H1 (cell line): ENCODE results near the gene MACROD1. TPM values are rescaled to one million over a fixed set of nuclear protein-coding genes. Genes with fewer than 3 reads are reported as not detected.

ENCODE experiments used
- CTCF ChIA-PET: fragments of 300-600 bp; sonication (Branson Sonifier 250); formaldehyde crosslinking; loops from one replicate; lab custom pipeline; 2021; ENCODE audit not compliant: partially characterized antibody; lab: Charles Lee
- POLR2A ChIA-PET: fragments of 300-600 bp; sonication (Branson Sonifier 250); formaldehyde crosslinking; loops from one replicate; lab custom pipeline; 2021; ENCODE audit warnings: inconsistent platforms; ENCODE audit not compliant: partially characterized antibody; lab: Charles Lee
- DNase-seq, 2 experiments: peaks; one replicate each; pipeline versions ENCODE4 v3.0.0 to v3.0.0-alpha.2; 2010 to 2022; ENCODE audit warnings: low spot score in 2 of 2, low read depth in 1 of 2, mixed read lengths in 1 of 2
- FAIRE-seq: peaks from 2 replicates; lab custom pipeline; 2011; peaks lifted over from hg19 to GRCh38; lab: Jason Lieb, UNC
- H2AFZ ChIP-seq: 2 replicates; pipeline ENCODE4 v1.8.1; 2012; ENCODE audit warnings: low read length, inconsistent platforms
- H2AK5ac ChIP-seq: 2 replicates; pipeline ENCODE4 v1.6.1; 2013; ENCODE audit warnings: low read depth, low read length
- H2BK120ac ChIP-seq: replicated peaks from 2 replicates; pipeline ENCODE3; 2013; ENCODE audit warnings: low read depth, low read length, inconsistent platforms
- H2BK12ac ChIP-seq: 2 replicates; pipeline ENCODE4 v1.6.1; 2013; ENCODE audit warnings: low read depth, low read length
- H2BK15ac ChIP-seq: 2 replicates; pipeline ENCODE4 v1.6.1; 2013; ENCODE audit warnings: low read length
- H2BK20ac ChIP-seq: 2 replicates; pipeline ENCODE4 v1.6.1; 2013; ENCODE audit warnings: low read length
- H2BK5ac ChIP-seq: 2 replicates; pipeline ENCODE4 v1.6.1; 2013; ENCODE audit warnings: low read depth, low read length
- H3K14ac ChIP-seq: 2 replicates; pipeline ENCODE4 v1.6.1; 2013; ENCODE audit warnings: inconsistent platforms; ENCODE audit not compliant: insufficient read length
- H3K18ac ChIP-seq: 2 replicates; pipeline ENCODE4 v1.6.1; 2013; ENCODE audit warnings: low read length; ENCODE audit errors: extremely low read depth
- H3K23ac ChIP-seq: 2 replicates; pipeline ENCODE4 v1.6.1; 2013; ENCODE audit warnings: inconsistent platforms; ENCODE audit not compliant: insufficient read length
- H3K23me2 ChIP-seq: 2 replicates; pipeline ENCODE4 v1.6.1; 2013; ENCODE audit warnings: low read depth, low read length
- H3K27ac ChIP-seq: 2 replicates; pipeline ENCODE4 v1.6.1; 2011; ENCODE audit warnings: low read depth, low read length, inconsistent platforms
- H3K27me3 ChIP-seq, 4 experiments: replicated peaks in 1 of 4; 1 replicate in 1 of 4; 2 replicates in 3 of 4; pipeline versions ENCODE4 v1.6.1 to v1.8.1; 2011 to 2013; ENCODE audit warnings: low read length in 3 of 4, mild to moderate bottlenecking in 3 of 4, inconsistent platforms in 2 of 4, mixed read lengths in 2 of 4, moderate library complexity in 1 of 4; ENCODE audit not compliant: control insufficient read depth in 3 of 4, insufficient read depth in 3 of 4; ENCODE audit errors: extremely low read depth in 1 of 4
- H3K36me3 ChIP-seq, 4 experiments: 2 replicates each; pipeline versions ENCODE4 v1.6.1 to v1.8.1; 2011 to 2013; ENCODE audit warnings: mild to moderate bottlenecking in 4 of 4, low read length in 3 of 4, moderate library complexity in 2 of 4, control low read depth in 1 of 4, inconsistent platforms in 1 of 4; ENCODE audit not compliant: insufficient read depth in 4 of 4, control insufficient read depth in 2 of 4
- H3K4ac ChIP-seq: replicated peaks from 2 replicates; pipeline ENCODE3; 2013; ENCODE audit warnings: low read length, low read depth, mixed read lengths, inconsistent platforms; ENCODE audit not compliant: insufficient read length
- H3K4me1 ChIP-seq, 4 experiments: replicated peaks in 1 of 4; 1 replicate in 1 of 4; 2 replicates in 3 of 4; pipeline versions ENCODE4 v1.6.1 to v1.8.1; 2011 to 2013; ENCODE audit warnings: low read length in 3 of 4, inconsistent platforms in 2 of 4, mixed read lengths in 1 of 4; ENCODE audit not compliant: insufficient read depth in 4 of 4, control insufficient read depth in 3 of 4
- H3K4me2 ChIP-seq, 2 experiments: 2 replicates each; pipeline versions ENCODE4 v1.6.1 to v1.8.1; 2011 to 2013; ENCODE audit warnings: low read depth in 2 of 2, low read length in 2 of 2, control low read depth in 1 of 2, inconsistent platforms in 1 of 2, mild to moderate bottlenecking in 1 of 2; ENCODE audit not compliant: insufficient read depth in 1 of 2
- H3K4me3 ChIP-seq, 4 experiments: fragments of 200-600, 300-600 bp in 1 of 4; sonication (generic), shearing (Covaris generic), sonication (Bioruptor Twin) in 1 of 4; 2 replicates each; pipeline versions ENCODE4 v1.5.1 to v1.8.1; 2011 to 2016; ENCODE audit warnings: low read length in 4 of 4, low read depth in 3 of 4, control low read depth in 2 of 4, inconsistent platforms in 2 of 4, mild to moderate bottlenecking in 2 of 4, mixed read lengths in 1 of 4, moderate library complexity in 1 of 4; ENCODE audit not compliant: insufficient read depth in 2 of 4; ENCODE audit errors: extremely low read depth in 1 of 4
- H3K56ac ChIP-seq: replicated peaks from 2 replicates; pipeline ENCODE3; 2013; ENCODE audit warnings: low read depth, mild to moderate bottlenecking, mixed read lengths, low read length, inconsistent platforms; ENCODE audit not compliant: insufficient read length
- H3K79me1 ChIP-seq: 2 replicates; pipeline ENCODE4 v1.6.1; 2013; ENCODE audit warnings: low read depth, low read length, control low read depth
- H3K79me2 ChIP-seq, 2 experiments: 2 replicates each; pipeline versions ENCODE4 v1.6.1 to v1.8.1; 2012 to 2013; ENCODE audit warnings: low read length in 2 of 2, mild to moderate bottlenecking in 2 of 2, inconsistent platforms in 1 of 2; ENCODE audit not compliant: insufficient read depth in 2 of 2, control insufficient read depth in 1 of 2
- H3K9ac ChIP-seq, 4 experiments: replicated peaks in 1 of 4; 1 replicate in 1 of 4; 2 replicates in 3 of 4; pipeline versions ENCODE4 v1.6.1 to v1.8.1; 2011 to 2013; ENCODE audit warnings: low read depth in 3 of 4, low read length in 3 of 4, control low read depth in 2 of 4, mild to moderate bottlenecking in 2 of 4, moderate library complexity in 2 of 4, inconsistent platforms in 1 of 4; ENCODE audit errors: extremely low read depth in 1 of 4
- H3K9me3 ChIP-seq, 2 experiments: 2 replicates each; pipeline versions ENCODE4 v1.6.1 to v1.8.1; 2012 to 2013; ENCODE audit warnings: mild to moderate bottlenecking in 2 of 2, moderate library complexity in 2 of 2, control low read depth in 1 of 2, inconsistent platforms in 1 of 2, low read depth in 1 of 2, low read length in 1 of 2, mixed read lengths in 1 of 2; ENCODE audit not compliant: insufficient read depth in 2 of 2
- H4K20me1 ChIP-seq, 2 experiments: replicated peaks in 1 of 2; 2 replicates each; pipeline versions ENCODE3 to v1.8.1; 2011 to 2013; ENCODE audit warnings: inconsistent platforms in 2 of 2, low read length in 2 of 2, mild to moderate bottlenecking in 1 of 2; ENCODE audit not compliant: insufficient read depth in 2 of 2, control insufficient read depth in 1 of 2
- H4K5ac ChIP-seq: 2 replicates; pipeline ENCODE4 v1.6.1; 2013; ENCODE audit warnings: low read length, low read depth, mixed read lengths, inconsistent platforms; ENCODE audit not compliant: insufficient read length
- H4K8ac ChIP-seq: 2 replicates; pipeline ENCODE4 v1.8.0; 2013; ENCODE audit warnings: mild to moderate bottlenecking, moderate library complexity, low read length, inconsistent platforms; ENCODE audit not compliant: insufficient read depth; ENCODE audit errors: extremely low read depth
- H4K91ac ChIP-seq: replicated peaks from 2 replicates; pipeline ENCODE3; 2013; ENCODE audit warnings: low read length, mixed read lengths, inconsistent platforms; ENCODE audit not compliant: insufficient read length
- CTCF ChIP-seq, 3 experiments: IDR thresholded peaks; 1 replicate in 2 of 3; 2 replicates in 1 of 3; pipeline versions ENCODE4 v1.5.1 to v1.6.1; 2011; ENCODE audit warnings: low read length in 3 of 3, mild to moderate bottlenecking in 3 of 3, inconsistent platforms in 2 of 3, low read depth in 1 of 3, moderate library complexity in 1 of 3; ENCODE audit not compliant: insufficient read depth in 1 of 3; ENCODE audit errors: control extremely low read depth in 1 of 3
- HDAC2 ChIP-seq, 2 experiments: fragments of 300-600 bp in 1 of 2; sonication (generic) in 1 of 2; IDR thresholded peaks; 2 replicates each; pipeline ENCODE4 v1.6.1; 2011 to 2012; ENCODE audit warnings: low read depth in 2 of 2, low read length in 2 of 2, mild to moderate bottlenecking in 2 of 2, moderate library complexity in 2 of 2, borderline replicate concordance in 1 of 2, inconsistent platforms in 1 of 2
- RAD21 ChIP-seq, 2 experiments: IDR thresholded peaks in 1 of 2; conservative IDR thresholded peaks in 1 of 2; 2 replicates each; pipeline ENCODE4 v1.6.1; 2011; ENCODE audit warnings: low read depth in 2 of 2, low read length in 2 of 2, improper control_type of control experiment in 1 of 2, inconsistent platforms in 1 of 2, mild to moderate bottlenecking in 1 of 2, moderate library complexity in 1 of 2
- WGBS, 2 experiments: shearing (Covaris generic) in 1 of 2; methylation state at CpG; one replicate each; pipeline versions ENCODE4 v1.1.6 to v1.1.7; 2013 to 2015; ENCODE audit warnings: low lambda C conversion rate in 2 of 2, mixed read lengths in 2 of 2, inconsistent platforms in 1 of 2, low coverage in 1 of 2, missing lambda C conversion rate in 1 of 2; ENCODE audit not compliant: insufficient replicate concordance in 2 of 2, insufficient coverage in 1 of 2, insufficient read length in 1 of 2; ENCODE audit errors: extremely low coverage in 1 of 2, missing lambda C conversion rate in 1 of 2; 5-methylcytosine and 5-hydroxymethylcytosine counted together
- polyA plus RNA-seq, 7 experiments: library from polyadenylated mRNA; depleted of rRNA in 3 of 7; stranded (reverse) in 5 of 7; unstranded in 2 of 7; fragments of >200 nt in 5 of 7; fragments of 200-250 nt in 2 of 7; gene quantifications; 1 replicate in 5 of 7; 2 replicates in 1 of 7; 4 replicates in 1 of 7; pipeline versions ENCODE4 v1.2.1 to v1.2.3, GENCODE V29; 2011 to 2013; ENCODE audit warnings: missing spikeins in 2 of 7, mixed read lengths in 2 of 7
- total RNA-seq: library from RNA; stranded (reverse); fragmentation: NEBNext Ultra II Directional; extraction: Animal tissue kit (Norgen Biotek cat#: 25700); gene quantifications from 2 replicates; pipeline ENCODE4 v1.2.1, GENCODE V29; 2021

MACROD1 gene
- total and polyA plus RNA-seq, 2 of the 8 experiments (the other 6 are each of a cell fraction or from before 2014, with no cell fraction given) = 19.5 to 34.1 TPM

GRCh38 chr11:64204464-64204989, 38.6 kb upstream of the MACROD1 start:
- H4K8ac ChIP-seq = no peak overlapping the region
- H4K5ac ChIP-seq = no peak overlapping the region
- H3K23me2 ChIP-seq = no peaks in the 10 kb centered on the region; the same call in 1 of the 2 replicates
- H3K36me3 ChIP-seq = peaks cover 41 to 62% (median 54%) of the 10 kb centered on the region in 4 experiments
- H3K79me2 ChIP-seq = no peaks in the 10 kb centered on the region
- H4K20me1 ChIP-seq = peaks cover 5 to 21% of the 10 kb centered on the region in 2 experiments
- H3K23ac ChIP-seq = no peak overlapping the region
- H2BK15ac ChIP-seq = no peak overlapping the region; the same call in 1 of the 2 replicates
- no peak overlapping the region for H2AK5ac ChIP-seq
- POLR2A ChIA-PET = interaction anchor here (0.7 to 18.4 kb wide), 8 partner anchors 16 to 99 kb away, joined by 3 to 253 read pairs (median 23); partner anchors contain the start of genes MACROD1, NUDT22, PPP1R14B and STIP1
- no peaks in the 10 kb centered on the region for H3K79me1 ChIP-seq
- no peaks in the 10 kb centered on the region for H3K9me3 ChIP-seq
- H2BK12ac ChIP-seq = no peak overlapping the region
- no peak overlapping the region for H3K4ac ChIP-seq
- no peak overlapping the region for H2BK20ac ChIP-seq
- H3K27me3 ChIP-seq = no peaks in the 10 kb centered on the region; a peak in 1 of 7 replicates
- TF ChIP-seq RAD21 (IDR thresholded peaks at IDR 0.05 in 1 of 2, conservative IDR thresholded peaks at IDR 0.05 in 1 of 2; ENCODE audit: low read depth in 2 of 2, low read length in 2 of 2) (peak; percentile 80 to 88), CTCF (IDR thresholded peaks at IDR 0.05; ENCODE audit: control extremely low read depth in 1 of 3, insufficient read depth in 1 of 3, low read depth in 1 of 3, low read length in 3 of 3) (peak; percentile 79 to 90 (median 81)), HDAC2 (IDR thresholded peaks at IDR 0.05; ENCODE audit: borderline replicate concordance in 1 of 2, low read depth in 2 of 2, low read length in 2 of 2) (no peak)
- no peak overlapping the region for H2BK120ac ChIP-seq
- H3K14ac ChIP-seq = no peak overlapping the region
- CTCF ChIA-PET = interaction anchor here (0.7 to 7.4 kb wide), 31 partner anchors 9 to 209 kb away, joined by 3 to 68 read pairs (median 6); partner anchors contain the start of genes DNAJC4, ESRRA, NUDT22 and PLCB3
- no peak overlapping the region for H2BK5ac ChIP-seq
- H3K27ac ChIP-seq = no peak overlapping the region
- H3K18ac ChIP-seq = no peak overlapping the region
- H3K4me2 ChIP-seq = no peak overlapping the region
- no peak overlapping the region; a peak in 1 of 7 replicates for H3K9ac ChIP-seq
- H4K91ac ChIP-seq = no peak overlapping the region
- H3K4me3 ChIP-seq = no peak overlapping the region
- H2AFZ ChIP-seq = no peak overlapping the region
- no peak overlapping the region for H3K56ac ChIP-seq
- FAIRE-seq = peak; percentile 48
- peak; percentile 53 to 80 for DNase-seq
- peaks cover 0 to 5% (median 0%) of the 10 kb centered on the region in 4 experiments; a peak in 3 of 7 replicates for H3K4me1 ChIP-seq
- WGBS, 2 experiments = 73% methylated on average over 7 of the region's 7 CpGs; no CpG with 5 or more reads in 1 of the 2 experiments
